ENCODE results near the gene SCAMP3. TPM values are rescaled to one million over a fixed set of nuclear protein-coding genes. Genes with fewer than 3 reads are reported as not detected.
A peak's percentile ranks its signal among the peaks of the same experiment; 100 is the strongest.

SCAMP3 gene
- total and polyA plus RNA-seq, 10 of the 15 experiments (the other 5 are each of a cell fraction or from before 2014, with no cell fraction given): 17.2 to 133 (median 87.3) TPM

DNA sequence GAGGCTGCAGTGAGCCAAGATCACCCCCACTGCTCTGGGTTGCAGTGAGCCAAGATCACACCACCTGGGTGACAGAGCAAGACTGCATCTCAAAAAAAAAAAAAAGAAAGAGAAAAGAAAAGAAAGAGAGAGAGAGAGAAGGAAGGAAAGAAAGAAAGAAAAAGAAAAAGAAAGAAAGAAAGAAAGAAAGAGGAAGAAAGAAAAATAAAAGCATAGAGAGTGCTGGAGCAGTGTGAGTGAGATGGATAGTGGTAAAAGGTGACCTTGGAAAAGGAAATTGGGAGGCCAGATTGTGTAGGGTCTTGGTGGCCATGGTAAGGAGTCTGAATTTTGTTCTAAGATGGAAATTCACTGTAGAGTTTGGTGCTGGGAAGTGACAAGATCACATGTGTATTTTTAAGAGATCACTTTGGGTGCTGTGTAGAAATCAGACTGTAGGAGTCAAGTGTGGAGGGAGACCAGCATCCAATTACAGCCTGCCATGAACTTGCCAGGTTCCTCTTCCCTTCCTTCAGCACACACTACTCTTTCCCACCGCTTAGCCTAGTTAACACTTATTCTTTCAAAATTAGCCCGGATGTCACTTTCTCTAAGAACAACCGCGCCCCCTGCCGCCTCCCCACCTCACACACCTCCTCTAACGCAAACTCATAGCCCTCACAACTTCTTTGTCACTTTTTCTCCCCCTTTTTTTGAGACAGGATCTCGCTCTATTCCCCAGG, 35.8 kb downstream of the SCAMP3 start:
- WGBS (ENCODE audit: insufficient coverage, insufficient replicate concordance, low lambda C conversion rate, missing lambda C conversion rate): 1% methylated on average over 7 of the region's 7 CpGs
- Histone ChIP-seq H3K4me1 (ENCODE audit: control insufficient read depth, insufficient read depth, low read length) (peaks cover 36% of the 10 kb centered on the region), H3K27ac (ENCODE audit: control insufficient read depth, insufficient read depth) (peak overlapping the region; percentile 96), H3K36me3 (ENCODE audit: control insufficient read depth in 2 of 2, insufficient read depth in 2 of 2, low read length in 1 of 2) (no peaks in the 10 kb centered on the region; a peak in 1 of 4 replicates), H3K9ac (ENCODE audit: control insufficient read depth, insufficient read depth, low read length) (peak overlapping the region; percentile 89), H3K4me3 (peak overlapping the region; percentile 67), H3K79me2 (ENCODE audit: control insufficient read depth, insufficient read depth, low read length) (peaks cover 22% of the 10 kb centered on the region), H3K9me3 (replicated peaks; ENCODE audit: control insufficient read depth, insufficient read depth, low read length) (no peaks in the 10 kb centered on the region), H3K4me2 (ENCODE audit: control insufficient read depth, insufficient read depth) (peak overlapping the region; percentile 88), H3K27me3 (replicated peaks in 1 of 2; ENCODE audit: control insufficient read depth in 2 of 2, insufficient read depth in 2 of 2, low read length in 1 of 2) (no peaks in the 10 kb centered on the region), H4K20me1 (ENCODE audit: control insufficient read depth, insufficient read depth) (no peaks in the 10 kb centered on the region), H2AFZ (ENCODE audit: control insufficient read depth, low read depth, low read length) (peak overlapping the region; percentile 75)
- peak; percentile 70 for ATAC-seq
- ChIA-PET SMC1A (ENCODE audit: uncharacterized antibody, unreplicated experiment) (interaction anchor here (0.5 to 6.7 kb wide), 9 partner anchors 15 to 53 kb away, joined by 3 to 89 read pairs (median 7); partner anchors contain the start of genes KRTCAP2, MTX1 and THBS3), RAD21 (ENCODE audit: unreplicated experiment) (interaction anchor here (1.0 to 6.5 kb wide), 11 partner anchors 15 to 135 kb away, joined by 3 to 85 read pairs (median 4); partner anchors contain the start of genes KRTCAP2, MTX1 and THBS3), CTCF (interaction anchor here (0.6 to 7.0 kb wide), 18 partner anchors 11 to 277 kb away, joined by 3 to 154 read pairs (median 10); partner anchors contain the start of genes KRTCAP2, MTX1, SCAMP3 and THBS3), POLR2A (interaction anchor here (0.8 to 6.9 kb wide), 9 partner anchors 16 to 82 kb away, joined by 3 to 84 read pairs (median 13); partner anchors contain the start of genes FDPS, KRTCAP2, MTX1 and THBS3)
- in situ Hi-C loops (cut with MboI) (no loop called here), intact Hi-C loops (cut with micrococcal nuclease; ENCODE audit: unreplicated experiment) (loop anchor here (1.0 kb wide), 2 partner anchors 19 to 50 kb away; partner anchors contain the start of gene THBS3)
- no TSS peak for BruUV-seq (replicated peaks)
- no peak for DNase-seq (ENCODE audit: low read depth, low spot score)
- peak; percentile 80 for FAIRE-seq
- TF ChIP-seq, protein P1, sequence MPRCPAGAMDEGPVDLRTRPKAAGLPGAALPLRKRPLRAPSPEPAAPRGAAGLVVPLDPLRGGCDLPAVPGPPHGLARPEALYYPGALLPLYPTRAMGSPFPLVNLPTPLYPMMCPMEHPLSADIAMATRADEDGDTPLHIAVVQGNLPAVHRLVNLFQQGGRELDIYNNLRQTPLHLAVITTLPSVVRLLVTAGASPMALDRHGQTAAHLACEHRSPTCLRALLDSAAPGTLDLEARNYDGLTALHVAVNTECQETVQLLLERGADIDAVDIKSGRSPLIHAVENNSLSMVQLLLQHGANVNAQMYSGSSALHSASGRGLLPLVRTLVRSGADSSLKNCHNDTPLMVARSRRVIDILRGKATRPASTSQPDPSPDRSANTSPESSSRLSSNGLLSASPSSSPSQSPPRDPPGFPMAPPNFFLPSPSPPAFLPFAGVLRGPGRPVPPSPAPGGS (IDR thresholded peaks at IDR 0.05; ENCODE audit: borderline replicate concordance, insufficient read depth, low read depth, low read length, poor library complexity, severe bottlenecking): no peak
- no peak for TF ChIP-seq POLR2AphosphoS2 (IDR thresholded peaks at IDR 0.05; ENCODE audit: low read depth, low read length)
- no peak for TF ChIP-seq IRF4 (IDR thresholded peaks at IDR 0.05; ENCODE audit: low read depth, low read length)
- peak; percentile 38 for TF ChIP-seq RELA (IDR thresholded peaks at IDR 0.05; ENCODE audit: borderline replicate concordance, partially characterized antibody)
- TF ChIP-seq CBX3 (IDR thresholded peaks at IDR 0.05; ENCODE audit: borderline replicate concordance, low read depth): no peak
- TF ChIP-seq LARP7 (IDR thresholded peaks at IDR 0.05): no peak
- no peak for TF ChIP-seq NRF1 (conservative IDR thresholded peaks at IDR 0.05; ENCODE audit: low read depth, low read length)
- TF ChIP-seq, protein P2, sequence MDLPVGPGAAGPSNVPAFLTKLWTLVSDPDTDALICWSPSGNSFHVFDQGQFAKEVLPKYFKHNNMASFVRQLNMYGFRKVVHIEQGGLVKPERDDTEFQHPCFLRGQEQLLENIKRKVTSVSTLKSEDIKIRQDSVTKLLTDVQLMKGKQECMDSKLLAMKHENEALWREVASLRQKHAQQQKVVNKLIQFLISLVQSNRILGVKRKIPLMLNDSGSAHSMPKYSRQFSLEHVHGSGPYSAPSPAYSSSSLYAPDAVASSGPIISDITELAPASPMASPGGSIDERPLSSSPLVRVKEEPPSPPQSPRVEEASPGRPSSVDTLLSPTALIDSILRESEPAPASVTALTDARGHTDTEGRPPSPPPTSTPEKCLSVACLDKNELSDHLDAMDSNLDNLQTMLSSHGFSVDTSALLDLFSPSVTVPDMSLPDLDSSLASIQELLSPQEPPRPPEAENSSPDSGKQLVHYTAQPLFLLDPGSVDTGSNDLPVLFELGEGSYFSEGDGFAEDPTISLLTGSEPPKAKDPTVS (IDR thresholded peaks at IDR 0.05; ENCODE audit: low read depth, low read length): no peak
- TF ChIP-seq CREM (IDR thresholded peaks at IDR 0.05; ENCODE audit: low read depth): no peak
- TF ChIP-seq, protein P3, sequence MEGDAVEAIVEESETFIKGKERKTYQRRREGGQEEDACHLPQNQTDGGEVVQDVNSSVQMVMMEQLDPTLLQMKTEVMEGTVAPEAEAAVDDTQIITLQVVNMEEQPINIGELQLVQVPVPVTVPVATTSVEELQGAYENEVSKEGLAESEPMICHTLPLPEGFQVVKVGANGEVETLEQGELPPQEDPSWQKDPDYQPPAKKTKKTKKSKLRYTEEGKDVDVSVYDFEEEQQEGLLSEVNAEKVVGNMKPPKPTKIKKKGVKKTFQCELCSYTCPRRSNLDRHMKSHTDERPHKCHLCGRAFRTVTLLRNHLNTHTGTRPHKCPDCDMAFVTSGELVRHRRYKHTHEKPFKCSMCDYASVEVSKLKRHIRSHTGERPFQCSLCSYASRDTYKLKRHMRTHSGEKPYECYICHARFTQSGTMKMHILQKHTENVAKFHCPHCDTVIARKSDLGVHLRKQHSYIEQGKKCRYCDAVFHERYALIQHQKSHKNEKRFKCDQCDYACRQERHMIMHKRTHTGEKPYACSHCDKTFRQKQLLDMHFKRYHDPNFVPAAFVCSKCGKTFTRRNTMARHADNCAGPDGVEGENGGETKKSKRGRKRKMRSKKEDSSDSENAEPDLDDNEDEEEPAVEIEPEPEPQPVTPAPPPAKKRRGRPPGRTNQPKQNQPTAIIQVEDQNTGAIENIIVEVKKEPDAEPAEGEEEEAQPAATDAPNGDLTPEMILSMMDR (IDR thresholded peaks at IDR 0.05 in 2 of 3, conservative IDR thresholded peaks at IDR 0.05 in 1 of 3; ENCODE audit: control insufficient read depth in 2 of 3, extremely low read depth in 1 of 3, insufficient read depth in 1 of 3, low read depth in 3 of 3, low read length in 3 of 3): peak; percentile 64 to 90 (median 68)
- no peak; the same call in 1 of the 2 replicates for TF ChIP-seq ZNF384 (IDR thresholded peaks at IDR 0.05; ENCODE audit: borderline replicate concordance, low read depth, low read length)
- TF ChIP-seq EZH2 (IDR thresholded peaks at IDR 0.05; ENCODE audit: borderline replicate concordance, control insufficient read depth, low read depth, low read length): no peak
- TF ChIP-seq ZNF622 (IDR thresholded peaks at IDR 0.05): no peak
- peak; percentile 60; the same call in 1 of the 2 replicates for TF ChIP-seq SMC3 (IDR thresholded peaks at IDR 0.05; ENCODE audit: borderline replicate concordance, low read length)
- peak; percentile 6; the same call in 1 of the 2 replicates for TF ChIP-seq SIN3A (IDR thresholded peaks at IDR 0.05; ENCODE audit: low read depth, low read length)
- no peak for TF ChIP-seq EP300 (IDR thresholded peaks at IDR 0.05; ENCODE audit: borderline replicate concordance in 1 of 2, control insufficient read depth in 1 of 2, low read depth in 2 of 2, low read length in 2 of 2)

Measured in GM12878 (cell line).